IPS-18a (cell line): ENCODE data around the gene C12orf76.
"Not testable (repeated sequence)": the region's sequence is repeated elsewhere in the genome, so short reads cannot be mapped to it uniquely, and the experiment has no call there.

Source experiments
- H3K27ac ChIP-seq: one replicate; pipeline ENCODE4 v1.5.1; 2013; ENCODE audit warnings: low read length
- H3K27me3 ChIP-seq: one replicate; pipeline ENCODE4 v1.6.1; 2013; ENCODE audit warnings: mild to moderate bottlenecking, low read length; ENCODE audit not compliant: control insufficient read depth, insufficient read depth
- H3K36me3 ChIP-seq: one replicate; pipeline ENCODE4 v1.6.1; 2013; ENCODE audit warnings: low read depth, low read length; ENCODE audit not compliant: control insufficient read depth
- H3K4me1 ChIP-seq: one replicate; pipeline ENCODE4 v1.6.1; 2013; ENCODE audit warnings: low read depth, low read length; ENCODE audit not compliant: control insufficient read depth
- H3K4me3 ChIP-seq: one replicate; pipeline ENCODE4 v1.5.1; 2013; ENCODE audit warnings: low read length
- H3K9ac ChIP-seq: one replicate; pipeline ENCODE4 v1.6.1; 2013; ENCODE audit warnings: mild to moderate bottlenecking, low read length, moderate library complexity
- H3K9me3 ChIP-seq: one replicate; pipeline ENCODE4 v1.6.1; 2013; ENCODE audit warnings: low read depth, low read length; ENCODE audit not compliant: control insufficient read depth

C12orf76 gene

DNA sequence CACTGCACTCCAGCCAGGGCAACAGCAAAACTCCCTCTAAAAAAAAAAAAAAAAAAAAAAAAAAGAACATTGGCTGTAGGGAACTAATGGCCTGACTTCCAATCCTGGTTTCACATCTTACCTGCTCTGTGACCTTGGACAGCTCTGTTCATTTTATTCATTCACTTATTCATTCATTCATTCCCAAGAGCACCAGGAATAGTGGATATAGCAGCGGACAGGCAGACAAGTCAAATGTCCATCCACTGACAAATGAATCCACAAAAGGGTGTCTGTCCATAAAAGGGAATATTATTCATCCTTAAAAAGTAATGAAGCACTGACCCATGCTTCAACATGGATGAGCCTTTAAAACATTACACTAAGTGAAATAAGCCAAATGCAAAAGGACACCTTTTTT is 27.6 kb upstream of the C12orf76 start:
- Histone ChIP-seq H3K4me1 (no peaks in the 10 kb centered on the region), H3K36me3 (no peaks in the 10 kb centered on the region), H3K9me3 (no peaks in the 10 kb centered on the region), H3K27me3 (no peaks in the 10 kb centered on the region), H3K27ac (no peak overlapping the region), H3K9ac (no peak overlapping the region), H3K4me3 (no peak overlapping the region)

DNA sequence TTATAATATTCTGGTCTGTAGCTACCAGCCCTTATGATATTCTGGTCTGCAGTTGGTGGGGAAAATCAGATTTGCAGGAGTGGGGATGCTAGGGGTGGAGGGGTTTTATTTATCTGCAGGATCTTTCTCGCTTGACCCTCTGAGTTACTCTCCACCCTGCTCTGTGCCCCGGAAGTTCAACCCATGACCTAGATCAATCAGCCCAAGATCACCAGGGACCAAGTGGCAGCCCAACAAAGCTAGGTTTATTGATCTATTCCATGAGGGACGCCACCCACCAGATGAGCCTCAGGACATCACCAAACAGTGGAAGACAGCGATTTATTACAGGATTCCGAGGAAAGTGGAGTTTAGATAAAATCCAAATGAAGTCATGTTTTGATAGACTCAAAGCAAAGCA is 25.8 kb upstream of the C12orf76 start:
- H3K27me3 ChIP-seq: no peaks in the 10 kb centered on the region
- H3K9ac ChIP-seq: no peak overlapping the region
- H3K4me3 ChIP-seq: no peak overlapping the region
- H3K27ac ChIP-seq: no peak overlapping the region
- no peaks in the 10 kb centered on the region for H3K4me1 ChIP-seq
- no peaks in the 10 kb centered on the region for H3K9me3 ChIP-seq
- no peaks in the 10 kb centered on the region for H3K36me3 ChIP-seq

- H3K4me3 ChIP-seq: no peak overlapping the region
- no peak overlapping the region for H3K27ac ChIP-seq
- H3K36me3 ChIP-seq: no peaks in the 10 kb centered on the region
- no peaks in the 10 kb centered on the region for H3K9me3 ChIP-seq
- no peaks in the 10 kb centered on the region for H3K4me1 ChIP-seq
- H3K9ac ChIP-seq: no peak overlapping the region
- H3K27me3 ChIP-seq: no peaks in the 10 kb centered on the region
Measured at GRCh38 chr12:110073049-110073831, 24.9 kb upstream of the C12orf76 start.

- not testable (repeated sequence) for H3K4me3 ChIP-seq
Measured at GRCh38 chr12:110072636-110073035, 24.3 kb upstream of the C12orf76 start.

DNA sequence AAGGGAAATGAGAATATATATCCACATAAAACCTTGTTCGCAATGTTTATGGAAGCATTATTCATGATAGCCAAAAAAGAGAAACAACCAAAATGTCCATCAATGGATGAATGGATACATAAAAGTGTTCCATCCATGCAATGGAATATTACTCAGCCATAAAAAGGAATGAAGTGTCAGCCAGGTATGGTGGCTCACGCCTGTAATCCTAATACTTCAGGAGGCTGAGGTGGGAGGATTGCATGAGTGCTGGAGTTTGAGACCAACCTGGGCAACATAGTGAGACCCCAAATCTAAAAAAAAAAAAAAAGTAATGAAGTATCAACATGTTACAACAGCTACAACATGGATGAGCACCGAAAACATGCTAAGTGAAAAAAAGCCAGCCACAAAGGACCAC is 23.6 kb upstream of the C12orf76 start:
- Histone ChIP-seq H3K27me3 (no peaks in the 10 kb centered on the region), H3K9ac (no peak overlapping the region), H3K4me1 (no peaks in the 10 kb centered on the region), H3K36me3 (no peaks in the 10 kb centered on the region), H3K4me3 (no peak overlapping the region), H3K9me3 (no peaks in the 10 kb centered on the region), H3K27ac (no peak overlapping the region)

More at GRCh38 chr12:110072636-110073035, 24.3 kb upstream of the C12orf76 start:
- not testable (repeated sequence) for H3K27me3 ChIP-seq, H3K9me3 ChIP-seq, H3K27ac ChIP-seq, H3K9ac ChIP-seq, H3K36me3 ChIP-seq, H3K4me1 ChIP-seq

- no peak overlapping the region for H3K27ac ChIP-seq
Measured at GRCh38 chr12:110071504-110071903, 23.2 kb upstream of the C12orf76 start.

DNA sequence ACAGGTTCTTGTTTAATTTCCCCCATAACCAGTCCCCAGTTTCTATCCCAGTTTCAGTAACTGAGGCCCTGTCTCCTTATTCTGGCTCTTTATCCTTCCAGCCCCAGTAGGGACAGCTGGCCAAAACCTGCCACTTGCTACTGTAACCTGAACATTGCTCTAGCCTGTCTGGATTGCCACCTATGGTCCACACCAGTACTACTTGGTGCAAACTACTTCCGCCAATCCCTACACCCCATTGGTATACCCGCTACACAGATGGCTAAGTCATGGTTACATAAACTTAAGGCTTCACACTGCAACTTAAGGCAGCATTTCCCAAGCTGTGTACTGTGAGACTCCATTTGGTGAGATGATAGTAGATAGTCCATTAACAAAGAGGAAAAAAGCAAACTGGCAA is 20.3 kb upstream of the C12orf76 start:
- H3K27ac ChIP-seq: no peak overlapping the region
- H3K36me3 ChIP-seq: no peaks in the 10 kb centered on the region
- no peak overlapping the region for H3K9ac ChIP-seq
- H3K4me1 ChIP-seq: no peaks in the 10 kb centered on the region
- H3K4me3 ChIP-seq: no peak overlapping the region
- H3K9me3 ChIP-seq: no peaks in the 10 kb centered on the region
- no peaks in the 10 kb centered on the region for H3K27me3 ChIP-seq

More at GRCh38 chr12:110071504-110071903, 23.2 kb upstream of the C12orf76 start:
- no peak overlapping the region for H3K4me3 ChIP-seq
- no peaks in the 10 kb centered on the region for H3K4me1 ChIP-seq
- H3K27me3 ChIP-seq: no peaks in the 10 kb centered on the region
- H3K9ac ChIP-seq: no peak overlapping the region
- H3K36me3 ChIP-seq: no peaks in the 10 kb centered on the region
- no peaks in the 10 kb centered on the region for H3K9me3 ChIP-seq

- not testable (repeated sequence) for H3K9me3 ChIP-seq, H3K27me3 ChIP-seq, H3K4me1 ChIP-seq, H3K27ac ChIP-seq, H3K9ac ChIP-seq, H3K36me3 ChIP-seq, H3K4me3 ChIP-seq
Measured at GRCh38 chr12:110068115-110068514, 19.8 kb upstream of the C12orf76 start.

GRCh38 chr12:110067531-110067930 is 19.2 kb upstream of the C12orf76 start:
- no peaks in the 10 kb centered on the region for H3K36me3 ChIP-seq
- H3K27ac ChIP-seq: no peak overlapping the region
- no peak overlapping the region for H3K9ac ChIP-seq
- no peaks in the 10 kb centered on the region for H3K4me1 ChIP-seq
- H3K27me3 ChIP-seq: no peaks in the 10 kb centered on the region
- H3K9me3 ChIP-seq: no peaks in the 10 kb centered on the region
- H3K4me3 ChIP-seq: no peak overlapping the region

DNA sequence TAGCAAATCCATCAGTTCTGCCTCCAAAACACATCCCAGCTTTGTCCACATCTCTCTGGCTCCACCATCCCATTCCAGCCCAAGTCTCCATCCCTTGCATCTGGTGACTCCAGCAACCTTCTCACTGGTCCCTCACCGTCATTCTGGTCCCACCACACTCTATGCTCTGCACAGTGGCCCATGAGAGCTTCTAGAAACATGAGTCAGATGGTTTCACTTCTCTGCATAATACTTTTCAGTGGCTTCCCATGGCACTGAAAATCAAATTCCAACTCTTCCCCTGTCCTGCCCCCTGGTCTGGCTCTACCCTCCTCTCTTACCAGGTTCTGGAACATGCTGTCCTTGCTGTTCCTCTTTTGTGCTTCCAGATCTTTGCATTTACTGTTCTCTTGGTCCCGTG is 17.2 kb upstream of the C12orf76 start:
- Histone ChIP-seq H3K9me3 (no peaks in the 10 kb centered on the region), H3K9ac (no peak overlapping the region), H3K27ac (no peak overlapping the region), H3K4me3 (no peak overlapping the region), H3K4me1 (no peaks in the 10 kb centered on the region), H3K36me3 (no peaks in the 10 kb centered on the region), H3K27me3 (no peaks in the 10 kb centered on the region)

DNA sequence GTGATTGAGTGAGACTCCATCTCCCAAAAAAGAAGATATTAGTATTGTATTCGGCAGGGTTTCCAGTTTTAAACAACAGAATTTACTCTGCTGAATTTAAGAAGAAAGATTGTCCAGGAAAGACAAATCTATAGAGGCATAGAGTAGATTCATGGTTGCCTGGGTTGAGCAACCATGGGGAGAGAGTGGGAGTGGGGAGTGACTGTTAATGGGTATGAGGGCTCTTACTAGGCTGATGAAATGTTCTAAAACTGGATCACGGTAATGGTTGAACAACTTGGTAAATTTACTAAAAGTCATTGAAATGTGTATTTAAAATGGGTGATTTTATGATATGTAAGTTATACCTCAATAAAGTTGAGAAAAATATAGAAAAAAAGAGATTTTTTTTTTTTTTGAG is 13.9 kb upstream of the C12orf76 start:
- H3K9me3 ChIP-seq: no peaks in the 10 kb centered on the region
- H3K9ac ChIP-seq: no peak overlapping the region
- no peaks in the 10 kb centered on the region for H3K27me3 ChIP-seq
- H3K36me3 ChIP-seq: no peaks in the 10 kb centered on the region
- H3K27ac ChIP-seq: no peak overlapping the region
- H3K4me3 ChIP-seq: no peak overlapping the region
- no peaks in the 10 kb centered on the region for H3K4me1 ChIP-seq

DNA sequence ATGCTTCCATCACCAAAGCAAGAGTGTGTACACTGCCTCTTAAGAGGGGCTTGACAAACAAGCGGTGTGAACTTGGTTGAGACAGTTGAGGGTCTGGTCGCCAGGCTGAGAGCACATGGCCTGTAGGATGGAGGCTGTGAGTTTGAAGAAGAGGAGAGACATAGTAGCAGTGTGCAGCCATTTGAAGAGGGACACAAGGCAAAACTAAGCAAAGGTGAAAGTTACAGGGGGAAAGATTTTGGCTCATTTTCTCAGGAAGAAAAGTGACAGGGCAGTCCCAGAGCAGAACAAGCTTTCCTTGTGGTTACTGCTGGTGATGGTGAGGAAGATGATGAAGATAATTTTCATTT is 11.3 kb upstream of the C12orf76 start:
- Histone ChIP-seq H3K27ac (no peak overlapping the region), H3K4me3 (no peak overlapping the region), H3K36me3 (no peaks in the 10 kb centered on the region), H3K27me3 (no peaks in the 10 kb centered on the region), H3K4me1 (no peaks in the 10 kb centered on the region), H3K9me3 (no peaks in the 10 kb centered on the region), H3K9ac (no peak overlapping the region)
